Loucy (cell line): ENCODE results near the gene FMN1.

ENCODE experiments used
- EZH2phosphoT487 ChIP-seq: fragments of 200-600 bp; IDR thresholded peaks from 2 replicates; pipeline ENCODE4 v1.6.1; 2018; ENCODE audit warnings: antibody characterized with exemption, mild to moderate bottlenecking, moderate library complexity, borderline replicate concordance
- TF ChIP-seq, protein P1 (sequence below): fragments of 200-600 bp; sonication (generic); conservative IDR thresholded peaks from 2 replicates; pipeline ENCODE4 v1.5.1; 2014; ENCODE audit warnings: mild to moderate bottlenecking, antibody characterized with exemption, low read length

DNA sequence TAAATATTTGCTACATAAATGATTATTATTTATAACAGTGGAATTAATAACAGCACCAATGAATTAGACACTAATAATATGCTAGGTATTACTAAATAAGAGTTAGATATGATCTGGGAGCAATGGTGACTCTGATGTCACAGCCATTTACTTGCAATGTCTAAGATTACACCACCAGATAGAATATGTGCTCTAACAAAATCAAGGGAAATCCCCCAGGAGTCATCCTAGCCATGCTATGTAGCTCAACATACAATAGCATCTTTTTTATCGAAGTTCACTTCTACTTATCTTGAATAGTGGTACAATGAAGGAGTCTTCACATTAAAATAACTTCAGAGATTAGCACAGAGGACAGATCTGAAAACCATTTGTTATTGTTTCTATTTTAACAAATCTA, 154.0 kb downstream of the FMN1 start:
- TF ChIP-seq, protein P1, sequence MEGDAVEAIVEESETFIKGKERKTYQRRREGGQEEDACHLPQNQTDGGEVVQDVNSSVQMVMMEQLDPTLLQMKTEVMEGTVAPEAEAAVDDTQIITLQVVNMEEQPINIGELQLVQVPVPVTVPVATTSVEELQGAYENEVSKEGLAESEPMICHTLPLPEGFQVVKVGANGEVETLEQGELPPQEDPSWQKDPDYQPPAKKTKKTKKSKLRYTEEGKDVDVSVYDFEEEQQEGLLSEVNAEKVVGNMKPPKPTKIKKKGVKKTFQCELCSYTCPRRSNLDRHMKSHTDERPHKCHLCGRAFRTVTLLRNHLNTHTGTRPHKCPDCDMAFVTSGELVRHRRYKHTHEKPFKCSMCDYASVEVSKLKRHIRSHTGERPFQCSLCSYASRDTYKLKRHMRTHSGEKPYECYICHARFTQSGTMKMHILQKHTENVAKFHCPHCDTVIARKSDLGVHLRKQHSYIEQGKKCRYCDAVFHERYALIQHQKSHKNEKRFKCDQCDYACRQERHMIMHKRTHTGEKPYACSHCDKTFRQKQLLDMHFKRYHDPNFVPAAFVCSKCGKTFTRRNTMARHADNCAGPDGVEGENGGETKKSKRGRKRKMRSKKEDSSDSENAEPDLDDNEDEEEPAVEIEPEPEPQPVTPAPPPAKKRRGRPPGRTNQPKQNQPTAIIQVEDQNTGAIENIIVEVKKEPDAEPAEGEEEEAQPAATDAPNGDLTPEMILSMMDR: no peak
- TF ChIP-seq EZH2phosphoT487: no peak
